Measurements from ENCODE around the gene SVOPL.

DNA sequence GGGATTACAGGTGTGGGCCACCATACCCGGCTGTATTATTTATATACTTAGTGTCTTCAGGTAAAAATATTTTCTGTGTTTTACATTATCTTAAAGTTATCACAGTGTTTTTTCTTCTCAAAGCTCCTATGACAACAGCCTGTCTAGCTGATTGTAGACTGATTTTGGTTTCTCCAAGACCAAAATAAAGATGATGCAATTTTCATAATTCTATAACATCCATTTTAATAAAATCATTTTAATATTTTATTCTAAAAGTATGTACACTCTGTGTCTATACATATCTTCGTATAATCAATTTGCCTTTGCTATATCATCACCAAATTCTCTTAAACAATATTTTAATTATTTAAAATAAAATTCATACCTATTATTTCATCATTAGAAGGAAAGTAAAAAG is 132.5 kb downstream of the SVOPL start:
- TF ChIP-seq POLR2A (IDR thresholded peaks at IDR 0.05) (no peak), POLR2AphosphoS5 (IDR thresholded peaks at IDR 0.05; ENCODE audit: insufficient read depth in 1 of 2, low read depth in 1 of 2) (no peak)
- TF ChIP-seq, protein P1, sequence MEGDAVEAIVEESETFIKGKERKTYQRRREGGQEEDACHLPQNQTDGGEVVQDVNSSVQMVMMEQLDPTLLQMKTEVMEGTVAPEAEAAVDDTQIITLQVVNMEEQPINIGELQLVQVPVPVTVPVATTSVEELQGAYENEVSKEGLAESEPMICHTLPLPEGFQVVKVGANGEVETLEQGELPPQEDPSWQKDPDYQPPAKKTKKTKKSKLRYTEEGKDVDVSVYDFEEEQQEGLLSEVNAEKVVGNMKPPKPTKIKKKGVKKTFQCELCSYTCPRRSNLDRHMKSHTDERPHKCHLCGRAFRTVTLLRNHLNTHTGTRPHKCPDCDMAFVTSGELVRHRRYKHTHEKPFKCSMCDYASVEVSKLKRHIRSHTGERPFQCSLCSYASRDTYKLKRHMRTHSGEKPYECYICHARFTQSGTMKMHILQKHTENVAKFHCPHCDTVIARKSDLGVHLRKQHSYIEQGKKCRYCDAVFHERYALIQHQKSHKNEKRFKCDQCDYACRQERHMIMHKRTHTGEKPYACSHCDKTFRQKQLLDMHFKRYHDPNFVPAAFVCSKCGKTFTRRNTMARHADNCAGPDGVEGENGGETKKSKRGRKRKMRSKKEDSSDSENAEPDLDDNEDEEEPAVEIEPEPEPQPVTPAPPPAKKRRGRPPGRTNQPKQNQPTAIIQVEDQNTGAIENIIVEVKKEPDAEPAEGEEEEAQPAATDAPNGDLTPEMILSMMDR (IDR thresholded peaks at IDR 0.05): no peak
